GM13977 (cell line): Measurements from ENCODE around the gene IGSF9.

Experiments used
- DNase-seq: peaks from one replicate; pipeline ENCODE4 v3.0.0; 2012; ENCODE audit warnings: low spot score
- CTCF ChIP-seq: IDR thresholded peaks from 2 replicates; pipeline ENCODE4 v1.5.1; 2012; ENCODE audit warnings: mild to moderate bottlenecking, control low read depth; ENCODE audit not compliant: insufficient read depth; ENCODE audit errors: extremely low read depth, missing control alignments
- in situ Hi-C: fragments of 300-500 bp; cut with MboI; formaldehyde crosslinking; loops from one replicate; pipeline ENCODE4 v1.12.0; 2022; ENCODE audit warnings: low sequenced_read_pairs, low pct_unique_long_range_greater_than_20kb, mixed read lengths, inconsistent platforms; ENCODE audit not compliant: unreplicated experiment

The IGSF9 gene

GRCh38 chr1:159949123-159949522 lies 3.7 kb upstream of the IGSF9 start:
- in situ Hi-C loops, result no loop called here
- no peak for DNase-seq
- no peak for TF ChIP-seq CTCF

GRCh38 chr1:159947942-159948341 lies 2.5 kb upstream of the IGSF9 start:
- no peak for TF ChIP-seq CTCF
- DNase-seq, result no peak
- in situ Hi-C loops, result no loop called here

GRCh38 chr1:159946242-159947187 lies 1.1 kb upstream of the IGSF9 start:
- DNase-seq, result no peak
- TF ChIP-seq CTCF, result no peak
- in situ Hi-C loops, result no loop called here

- TF ChIP-seq CTCF, result no peak
- in situ Hi-C loops, result no loop called here
- no peak for DNase-seq
Measured at GRCh38 chr1:159944623-159945455, 574 bp downstream of the IGSF9 start.

- in situ Hi-C loops, result no loop called here
- TF ChIP-seq CTCF, result no peak
- peak; percentile 31 for DNase-seq
Measured at GRCh38 chr1:159943908-159944622, 1.3 kb downstream of the IGSF9 start.

GRCh38 chr1:159943278-159943640 lies 2.2 kb downstream of the IGSF9 start:
- DNase-seq, result no peak
- in situ Hi-C loops, result no loop called here
- no peak for TF ChIP-seq CTCF
